ENCODE results near the gene KLF2. TPM values are rescaled to one million over a fixed set of nuclear protein-coding genes. Genes with fewer than 3 reads are reported as not detected.

The KLF2 gene
- 4.8 and 6.6 TPM in 2 replicates for total RNA-seq (2014; rRNA removed)
- percentile 51 among the genes with signal in this experiment for Bru-seq, nascent RNA
- percentile 33 among the genes with signal in this experiment for BruChase-seq, experiment 1, labeled RNA remaining after a 6-hour chase
- percentile 48 among the genes with signal in this experiment for BruChase-seq, experiment 2, labeled RNA remaining after a 2-hour chase
- long read RNA-seq, partial matches to known transcripts = 3 of 7 reads
- long read RNA-seq, other reads (novel, unspliced or antisense) = 1 of 7 reads

DNA sequence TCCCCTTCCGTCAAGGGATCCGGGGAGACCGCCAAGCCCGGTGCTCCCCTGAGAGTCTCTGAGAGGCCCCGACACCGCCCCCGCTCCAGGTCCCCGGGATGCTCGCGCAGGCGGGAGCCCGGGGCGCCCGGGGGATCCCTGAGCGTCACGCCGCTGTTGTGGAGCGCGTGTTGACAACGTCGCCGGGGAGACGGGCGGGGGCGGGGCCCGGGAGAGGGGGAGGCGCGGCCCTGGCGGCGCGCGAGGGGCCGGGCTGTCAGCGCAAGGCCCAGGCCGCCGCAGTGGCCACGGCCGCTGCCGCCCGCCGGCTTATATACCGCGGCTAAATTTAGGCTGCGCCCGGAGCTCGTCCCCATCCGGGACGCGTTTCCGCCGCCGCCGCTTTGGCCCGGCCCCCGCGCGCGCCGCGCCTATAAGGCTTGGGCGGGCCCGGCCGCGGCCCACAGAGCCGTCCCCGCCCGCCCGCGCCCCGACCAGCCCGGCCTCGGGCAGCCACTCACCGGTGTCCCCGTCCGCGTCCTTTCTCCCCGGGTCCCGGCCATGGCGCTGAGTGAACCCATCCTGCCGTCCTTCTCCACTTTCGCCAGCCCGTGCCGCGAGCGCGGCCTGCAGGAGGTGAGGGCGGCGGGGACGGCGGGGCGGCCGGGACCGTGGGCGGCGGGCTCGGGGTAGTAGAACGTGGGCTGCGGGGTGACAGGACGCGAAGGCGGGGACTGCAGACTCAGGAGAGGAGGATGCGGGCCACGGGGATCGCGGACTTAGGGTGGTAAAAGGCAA, at the start of gene KLF2:
Gene KLF2, plus strand, starts transcription at position 443 of the 777 bp plus-strand sequence. Its CDS starts 98 bp downstream, at position 541.
- POLR2A ChIA-PET (ENCODE audit: unreplicated experiment) = interaction anchor here (0.6 to 1.0 kb wide), 8 partner anchors 31 to 1677 kb away, joined by 3 to 16 read pairs (median 4); no protein-coding TSS in a partner anchor
- H2AFZ ChIP-seq (ENCODE audit: low read length) = peak within 1 kb of the TSS; percentile 77
- H3K4me1 ChIP-seq (ENCODE audit: insufficient read depth, low read length) = no peaks in the 10 kb centered on the region
- DNase-seq (peak; percentile 90), ATAC-seq (peak; percentile 95)
- peak within 1 kb of the TSS; percentile 95 for H3K4me2 ChIP-seq (ENCODE audit: low read length)
- H3K9me2 ChIP-seq (replicated peaks; ENCODE audit: low read length) = no peaks in the 10 kb centered on the region
- intact Hi-C loops (cut with micrococcal nuclease) = loop anchor here (1.0 to 2.0 kb wide), 2 partner anchors 32 to 45 kb away; no protein-coding TSS in a partner anchor
- peak within 1 kb of the TSS; percentile 9; the same call in 1 of the 2 replicates for H3K27ac ChIP-seq (ENCODE audit: low read length)
- peak within 1 kb of the TSS; percentile 84 for H3K4me3 ChIP-seq (ENCODE audit: low read length)
- TF ChIP-seq EZH2phosphoT487 (IDR thresholded peaks at IDR 0.05; ENCODE audit: borderline replicate concordance, low read length) = no peak
- TF ChIP-seq, protein P1, sequence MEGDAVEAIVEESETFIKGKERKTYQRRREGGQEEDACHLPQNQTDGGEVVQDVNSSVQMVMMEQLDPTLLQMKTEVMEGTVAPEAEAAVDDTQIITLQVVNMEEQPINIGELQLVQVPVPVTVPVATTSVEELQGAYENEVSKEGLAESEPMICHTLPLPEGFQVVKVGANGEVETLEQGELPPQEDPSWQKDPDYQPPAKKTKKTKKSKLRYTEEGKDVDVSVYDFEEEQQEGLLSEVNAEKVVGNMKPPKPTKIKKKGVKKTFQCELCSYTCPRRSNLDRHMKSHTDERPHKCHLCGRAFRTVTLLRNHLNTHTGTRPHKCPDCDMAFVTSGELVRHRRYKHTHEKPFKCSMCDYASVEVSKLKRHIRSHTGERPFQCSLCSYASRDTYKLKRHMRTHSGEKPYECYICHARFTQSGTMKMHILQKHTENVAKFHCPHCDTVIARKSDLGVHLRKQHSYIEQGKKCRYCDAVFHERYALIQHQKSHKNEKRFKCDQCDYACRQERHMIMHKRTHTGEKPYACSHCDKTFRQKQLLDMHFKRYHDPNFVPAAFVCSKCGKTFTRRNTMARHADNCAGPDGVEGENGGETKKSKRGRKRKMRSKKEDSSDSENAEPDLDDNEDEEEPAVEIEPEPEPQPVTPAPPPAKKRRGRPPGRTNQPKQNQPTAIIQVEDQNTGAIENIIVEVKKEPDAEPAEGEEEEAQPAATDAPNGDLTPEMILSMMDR (conservative IDR thresholded peaks at IDR 0.05; ENCODE audit: low read depth, low read length) = no peak
- no peak for TF ChIP-seq EZH2 (IDR thresholded peaks at IDR 0.05; ENCODE audit: low read length, unreplicated experiment)
- CTCF ChIA-PET = interaction anchor here (0.5 kb wide), 1 partner anchor 11 kb away, joined by 8 read pairs; no protein-coding TSS in a partner anchor
- no peaks in the 10 kb centered on the region for H4K20me1 ChIP-seq (ENCODE audit: low read length)
- no peaks in the 10 kb centered on the region for H3F3A ChIP-seq (ENCODE audit: low read length, unreplicated experiment)
- no TSS peak for BruUV-seq (replicated peaks)
- H3K36me3 ChIP-seq (ENCODE audit: low read depth, low read length) = no peaks in the 10 kb centered on the region
- no peaks in the 10 kb centered on the region for H3K9me3 ChIP-seq (ENCODE audit: low read length)
- no peaks in the 10 kb centered on the region for H3K79me2 ChIP-seq (ENCODE audit: low read length)
- no peaks in the 10 kb centered on the region for H3K27me3 ChIP-seq (ENCODE audit: low read length)
- peak within 1 kb of the TSS; percentile 81 for H3K9ac ChIP-seq (ENCODE audit: low read length)

DNA sequence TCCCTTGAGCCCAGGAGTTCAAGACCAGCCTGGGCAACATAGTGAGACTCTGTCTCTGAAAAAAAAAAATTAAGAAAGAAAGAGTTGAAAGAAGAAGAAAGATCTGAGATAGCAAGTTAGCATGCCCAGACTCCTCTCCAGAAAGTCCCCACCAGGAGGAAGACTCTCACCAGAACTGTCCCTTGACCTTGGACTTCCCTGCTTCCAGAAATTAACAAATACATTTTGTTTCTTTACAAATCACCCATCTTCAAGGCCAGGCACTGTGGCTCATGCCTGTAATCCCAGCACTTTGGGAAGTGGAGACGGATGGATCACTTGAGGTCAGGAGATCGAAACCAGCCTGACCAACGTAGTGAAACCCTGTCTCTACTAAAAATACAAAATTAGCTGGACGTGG, 44.3 kb upstream of the KLF2 start:
- H3K79me2 ChIP-seq (ENCODE audit: low read length) = no peaks in the 10 kb centered on the region
- no peak overlapping the region for H3K9ac ChIP-seq (ENCODE audit: low read length)
- POLR2A ChIA-PET (ENCODE audit: unreplicated experiment) = no interaction called here
- intact Hi-C loops (cut with micrococcal nuclease) = no loop called here
- ATAC-seq = no peak
- H3K9me2 ChIP-seq (replicated peaks; ENCODE audit: low read length) = no peaks in the 10 kb centered on the region
- no peaks in the 10 kb centered on the region for H3K36me3 ChIP-seq (ENCODE audit: low read depth, low read length)
- H2AFZ ChIP-seq (ENCODE audit: low read length) = no peak overlapping the region
- no peaks in the 10 kb centered on the region for H3F3A ChIP-seq (ENCODE audit: low read length, unreplicated experiment)
- no peak for DNase-seq
- TF ChIP-seq, protein P1 (conservative IDR thresholded peaks at IDR 0.05; ENCODE audit: low read depth, low read length) = no peak
- no peak for TF ChIP-seq EZH2 (IDR thresholded peaks at IDR 0.05; ENCODE audit: low read length, unreplicated experiment)
- TF ChIP-seq EZH2phosphoT487 (IDR thresholded peaks at IDR 0.05; ENCODE audit: borderline replicate concordance, low read length) = no peak
- H3K27me3 ChIP-seq (ENCODE audit: low read length) = no peaks in the 10 kb centered on the region
- peaks cover 11% of the 10 kb centered on the region for H3K4me1 ChIP-seq (ENCODE audit: insufficient read depth, low read length)
- H3K9me3 ChIP-seq (ENCODE audit: low read length) = no peaks in the 10 kb centered on the region
- H4K20me1 ChIP-seq (ENCODE audit: low read length) = no peaks in the 10 kb centered on the region
- no peak overlapping the region for H3K4me3 ChIP-seq (ENCODE audit: low read length)
- no TSS peak for BruUV-seq (replicated peaks)
- CTCF ChIA-PET = no interaction called here
- H3K4me2 ChIP-seq (ENCODE audit: low read length) = no peak overlapping the region
- no peak overlapping the region for H3K27ac ChIP-seq (ENCODE audit: low read length)

Data from PC-3 (cell line).